HG02678 (cell line): ENCODE data around the gene PDGFB.

Source experiments
- ATAC-seq: cut with Tn5 transposase; IDR thresholded peaks from one replicate; pipeline ENCODE4 v1.9.1; 2021; ENCODE audit warnings: mild to moderate bottlenecking, moderate library complexity; ENCODE audit not compliant: unreplicated experiment

PDGFB gene

DNA sequence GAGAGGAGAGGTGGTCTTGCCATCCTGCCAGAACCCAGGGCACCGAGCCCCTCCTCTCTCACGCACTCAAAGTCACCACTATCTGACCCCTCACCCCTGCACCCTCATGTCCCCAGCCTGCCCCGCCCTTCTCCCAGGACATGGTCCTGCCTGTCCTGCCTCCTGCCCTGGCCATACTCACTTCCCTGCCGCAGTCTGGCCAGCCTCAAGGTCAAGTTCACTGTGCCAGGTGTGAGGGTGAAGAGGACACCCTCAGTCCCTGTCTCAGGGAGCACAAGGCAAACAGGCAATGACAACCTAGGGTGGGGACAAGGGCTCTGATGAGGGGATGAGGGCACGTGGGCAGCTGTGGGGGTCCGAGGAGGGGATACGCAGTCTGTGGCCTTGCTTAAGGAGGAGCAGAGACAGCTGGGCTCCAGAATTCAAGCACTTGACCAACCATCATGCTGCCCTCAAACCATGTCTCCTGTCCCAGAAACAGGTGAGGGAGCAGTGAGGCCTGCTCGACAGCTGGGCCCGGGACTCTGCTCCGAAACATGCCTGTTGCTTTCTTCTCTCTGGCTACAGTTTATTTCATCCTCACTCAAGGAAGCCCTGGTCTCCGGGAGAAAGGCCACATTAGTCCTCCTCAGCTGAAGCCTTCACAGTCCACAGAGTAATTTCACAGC, 36.6 kb downstream of the PDGFB start:
- ATAC-seq: no peak

DNA sequence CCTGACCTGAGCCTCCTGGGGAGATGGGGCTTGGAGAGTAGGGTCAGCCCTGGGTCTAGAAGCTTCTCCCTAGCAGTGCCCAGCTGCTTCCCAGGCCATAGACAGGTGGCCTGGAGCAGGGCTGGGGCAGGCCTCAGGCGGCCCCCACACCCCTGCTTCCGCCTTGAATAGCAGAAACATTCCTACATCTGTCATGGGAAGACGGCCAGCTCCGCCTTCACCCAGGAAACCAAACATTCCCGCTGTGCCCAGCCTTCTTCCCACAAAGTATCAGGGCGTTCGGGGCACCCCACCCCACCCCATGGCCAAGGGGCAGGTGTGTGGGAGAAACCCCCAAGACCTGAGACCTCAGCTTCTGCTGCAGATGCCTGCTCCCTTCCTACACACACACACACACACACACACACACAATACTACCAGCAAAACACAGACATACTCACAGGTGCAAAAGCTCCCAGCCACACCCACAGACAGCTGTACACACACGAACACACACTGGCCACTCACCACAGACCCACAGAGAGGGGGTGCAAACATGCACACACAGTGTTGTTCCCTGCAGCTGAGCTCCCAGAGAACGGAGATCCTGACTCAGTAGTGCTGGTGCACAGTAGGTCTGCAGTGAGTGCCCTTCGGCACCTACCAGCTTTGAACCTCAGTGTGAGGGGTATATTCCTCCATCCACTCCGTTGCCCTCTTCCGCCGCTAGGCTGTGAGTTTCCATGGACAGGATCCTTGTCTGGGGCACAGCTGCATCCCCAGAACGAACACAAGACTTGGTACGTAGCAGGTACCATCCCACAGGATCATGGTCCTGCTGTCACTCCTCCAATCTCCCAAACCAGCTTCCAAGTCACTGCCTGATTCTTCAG, 37.4 kb downstream of the PDGFB start:
- ATAC-seq: no peak

DNA sequence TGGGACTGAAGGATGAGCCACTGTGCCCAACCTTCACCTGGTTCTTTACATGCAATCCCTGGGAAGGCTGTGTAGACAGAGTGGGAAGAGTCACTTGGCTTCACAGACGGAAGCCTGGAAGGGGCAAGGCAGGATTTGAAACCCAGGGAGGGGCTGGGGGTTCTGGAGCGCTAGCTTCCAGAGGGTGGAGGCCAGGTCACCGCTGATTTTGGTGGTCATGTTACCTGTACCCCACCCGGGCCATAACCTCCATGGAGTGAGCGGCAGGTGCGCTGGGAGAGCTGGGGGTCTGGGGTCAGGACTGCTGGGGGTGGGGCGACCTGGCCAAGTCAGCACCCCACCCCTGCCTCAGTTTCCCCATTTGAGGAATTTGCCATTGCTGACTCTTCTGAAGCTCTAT, 38.3 kb downstream of the PDGFB start:
- ATAC-seq: no peak

DNA sequence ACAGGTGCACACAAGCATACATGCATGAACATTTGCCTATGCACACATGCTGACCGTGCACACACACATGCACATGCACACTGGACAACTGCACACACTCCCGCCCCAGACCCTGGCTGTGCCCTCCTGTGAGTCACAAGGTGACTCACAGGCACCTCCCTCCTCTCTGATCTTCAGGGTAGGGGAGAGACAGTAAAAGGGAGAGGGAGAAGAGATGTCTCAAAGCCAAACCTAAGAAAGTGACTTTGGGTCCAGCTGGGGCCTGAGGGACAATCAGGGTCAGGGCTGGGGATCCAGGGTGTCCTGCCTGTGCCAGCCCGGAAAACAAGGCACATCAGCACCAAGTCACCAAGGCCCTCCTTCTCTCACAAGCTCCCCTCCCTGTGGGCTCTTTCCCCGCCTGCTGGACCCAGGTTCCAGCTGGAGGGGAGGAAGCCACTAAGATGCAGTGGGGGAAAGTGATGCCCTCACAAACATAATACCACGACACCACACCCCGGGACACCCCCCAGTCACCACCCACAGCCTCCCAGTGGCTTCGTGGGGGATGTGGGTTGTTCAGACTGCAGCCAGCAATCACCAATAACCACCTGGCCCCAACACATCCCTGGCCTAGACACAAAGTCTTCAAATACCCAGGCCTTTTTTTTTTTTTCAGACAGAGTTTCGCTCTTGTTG, 39.3 kb downstream of the PDGFB start:
- peak; percentile 56 for ATAC-seq

DNA sequence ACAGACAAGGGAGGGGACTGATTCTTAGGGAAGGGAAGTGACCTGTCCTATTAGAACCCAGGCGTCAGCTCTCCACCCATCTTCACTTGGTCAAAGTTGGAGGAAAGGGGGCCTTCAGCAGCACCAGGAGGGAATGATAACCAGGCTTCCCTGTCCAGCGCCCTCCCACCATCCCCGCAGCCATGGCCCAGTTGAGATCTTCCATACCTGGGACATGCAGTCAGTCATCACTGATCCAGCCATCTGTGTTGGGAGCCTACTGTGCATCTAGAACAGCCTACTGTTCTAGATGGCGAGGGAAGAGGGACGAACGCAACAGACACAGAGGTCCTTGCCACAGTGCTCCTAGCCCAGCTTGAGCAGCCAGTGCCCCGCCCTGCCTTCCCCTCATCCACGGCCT, 40.6 kb downstream of the PDGFB start:
- no peak for ATAC-seq

DNA sequence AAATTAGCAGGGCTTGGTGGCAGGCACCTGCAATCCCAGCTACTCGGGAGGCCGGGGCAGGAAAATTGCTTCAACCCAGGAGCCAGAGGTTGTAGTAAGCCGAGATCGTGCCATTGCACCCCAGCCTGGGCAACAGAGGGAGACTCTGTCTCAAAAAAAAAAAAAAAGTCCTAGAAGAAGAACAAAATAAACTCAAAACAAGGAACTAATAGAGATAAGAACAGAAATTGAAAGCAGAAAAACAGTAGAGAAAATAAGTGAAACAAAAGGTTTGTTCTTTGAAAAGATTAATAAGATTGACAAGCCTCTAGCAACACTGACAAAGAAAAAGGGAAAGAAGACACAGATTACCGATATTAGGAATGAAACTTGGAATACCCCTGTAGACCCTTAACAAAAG, 47.2 kb downstream of the PDGFB start:
- ATAC-seq: no peak

DNA sequence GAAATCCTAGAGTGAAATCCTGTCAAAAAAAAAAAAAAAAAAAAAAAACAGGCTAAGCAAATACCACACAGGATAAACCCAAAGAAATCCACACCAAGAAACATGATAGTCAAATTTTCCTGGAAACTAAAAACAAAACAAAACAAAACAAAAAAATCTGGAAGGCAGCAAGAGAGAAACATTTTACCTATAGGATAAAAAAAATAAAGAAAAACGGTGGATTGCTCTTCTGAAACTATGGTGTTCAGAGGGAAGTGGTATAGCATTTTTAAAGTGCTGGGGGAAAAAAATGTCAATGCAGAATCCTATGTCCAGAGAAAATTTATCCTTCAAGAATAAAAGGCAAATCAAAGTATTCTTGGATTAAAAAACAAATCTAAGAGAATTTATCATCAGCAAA, 50.7 kb downstream of the PDGFB start:
- no peak for ATAC-seq

DNA sequence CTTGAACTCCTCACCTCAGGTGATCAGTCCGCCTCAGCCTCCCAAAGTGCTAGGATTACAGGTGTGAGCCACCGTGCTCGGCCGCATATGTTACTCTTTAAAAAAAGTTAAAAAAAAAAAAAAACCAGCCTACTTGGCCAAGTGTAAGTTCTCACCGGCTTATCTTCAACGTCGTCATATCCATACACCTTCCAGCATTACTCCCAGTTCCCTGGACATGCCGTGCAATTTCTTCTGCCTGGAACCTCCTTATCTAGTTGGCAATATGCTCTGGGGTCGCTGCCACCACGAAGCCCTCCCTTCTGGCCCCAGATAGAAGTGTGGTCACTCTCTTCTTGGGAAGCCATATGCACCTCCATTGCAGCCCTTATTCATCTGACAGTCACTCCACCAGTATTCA, 56.0 kb downstream of the PDGFB start:
- ATAC-seq: no peak

DNA sequence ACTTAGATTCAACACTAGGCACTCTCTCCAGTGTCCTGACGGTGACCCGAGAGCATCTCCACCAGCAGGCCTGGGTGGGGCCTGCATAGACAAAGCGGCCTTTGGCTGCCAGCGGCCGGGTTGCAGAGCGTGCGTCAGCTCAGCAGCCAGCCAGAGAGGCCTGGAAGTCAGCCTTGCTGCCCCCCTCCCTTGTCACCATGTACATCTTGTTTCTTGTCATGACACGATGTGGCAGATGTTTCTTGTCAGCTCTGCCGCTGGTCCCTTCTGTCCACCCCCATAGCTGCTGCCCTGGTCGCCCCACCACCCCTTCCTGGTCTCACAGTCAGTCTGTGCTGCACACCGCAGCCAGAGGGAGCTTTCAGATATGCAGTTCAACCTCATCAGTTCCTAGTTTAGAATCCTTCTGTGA, 59.2 kb downstream of the PDGFB start:
- ATAC-seq: no peak

DNA sequence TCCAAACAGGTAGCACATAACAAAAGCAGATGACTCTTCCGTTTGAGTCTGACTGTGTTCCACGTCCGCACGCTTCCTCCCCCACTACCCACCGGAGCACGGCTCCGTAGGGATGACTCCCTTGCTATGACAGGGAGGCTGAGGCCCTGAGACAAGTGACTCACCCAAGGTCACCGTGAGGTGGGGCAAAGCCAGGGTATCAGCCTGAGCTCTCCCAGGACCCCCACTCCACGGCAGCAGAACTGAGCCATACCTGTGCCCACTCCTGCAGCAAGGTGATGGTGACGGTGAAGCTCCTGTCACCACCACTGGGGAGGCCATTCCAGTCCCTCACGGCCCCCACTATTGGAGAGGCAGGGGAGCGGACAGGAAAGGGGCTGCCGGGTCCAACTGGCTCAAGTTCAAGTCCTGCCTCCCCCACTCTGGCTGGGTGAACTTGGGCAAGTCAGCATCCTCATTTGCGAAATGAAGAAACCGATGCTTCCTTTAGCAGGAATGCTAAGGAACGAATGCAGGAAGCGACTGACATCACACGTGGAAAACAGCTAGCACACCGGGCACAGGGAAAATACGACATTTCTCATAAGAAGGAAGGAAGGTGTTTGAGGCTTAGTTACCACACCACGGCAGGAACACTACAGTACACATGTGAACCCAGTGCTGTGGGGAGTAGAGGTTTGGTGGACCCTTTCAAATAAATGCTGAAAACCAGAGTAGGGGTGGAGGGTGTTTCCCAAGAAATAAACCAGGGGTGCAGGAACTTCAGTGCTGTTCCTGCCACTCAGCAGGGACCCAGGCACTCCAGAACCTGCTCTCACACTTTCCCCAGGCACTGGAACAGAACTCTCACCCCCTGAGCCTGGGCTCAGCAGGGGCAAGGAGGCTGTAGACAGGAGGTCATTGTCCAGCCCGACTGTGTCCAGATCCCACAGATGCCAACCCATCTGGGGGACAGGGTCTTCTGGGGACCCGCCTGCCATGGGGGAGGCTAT, 59.9 kb downstream of the PDGFB start:
- ATAC-seq: no peak

DNA sequence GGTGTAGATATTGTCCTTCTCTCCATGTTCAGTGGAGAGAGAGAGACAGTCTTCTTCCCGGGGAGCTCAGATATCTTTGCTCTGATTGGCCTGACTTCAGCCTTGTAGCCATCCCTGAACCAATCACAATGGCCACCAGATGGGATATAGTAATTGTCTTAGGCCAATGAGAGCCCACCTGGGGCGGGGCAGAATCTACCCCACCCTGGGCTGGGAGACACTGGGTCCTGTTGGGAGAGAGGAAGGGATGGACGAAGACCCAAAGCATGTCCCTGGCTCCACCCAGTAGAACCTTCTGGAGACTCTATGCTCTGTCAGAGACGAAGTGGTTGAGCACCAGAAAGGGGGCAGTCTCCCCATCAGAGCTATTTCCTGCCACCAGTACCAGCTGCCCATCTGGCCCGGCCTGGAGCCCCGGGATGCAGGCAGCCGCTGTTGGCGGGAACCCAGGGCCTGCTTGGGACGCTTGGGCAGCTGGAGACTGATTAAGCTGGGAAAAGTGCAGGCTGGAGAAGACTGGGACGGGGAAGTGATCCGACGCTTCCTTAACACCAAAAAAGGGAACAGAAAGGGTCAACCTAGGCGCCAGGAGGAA, 60.7 kb downstream of the PDGFB start:
- no peak for ATAC-seq

DNA sequence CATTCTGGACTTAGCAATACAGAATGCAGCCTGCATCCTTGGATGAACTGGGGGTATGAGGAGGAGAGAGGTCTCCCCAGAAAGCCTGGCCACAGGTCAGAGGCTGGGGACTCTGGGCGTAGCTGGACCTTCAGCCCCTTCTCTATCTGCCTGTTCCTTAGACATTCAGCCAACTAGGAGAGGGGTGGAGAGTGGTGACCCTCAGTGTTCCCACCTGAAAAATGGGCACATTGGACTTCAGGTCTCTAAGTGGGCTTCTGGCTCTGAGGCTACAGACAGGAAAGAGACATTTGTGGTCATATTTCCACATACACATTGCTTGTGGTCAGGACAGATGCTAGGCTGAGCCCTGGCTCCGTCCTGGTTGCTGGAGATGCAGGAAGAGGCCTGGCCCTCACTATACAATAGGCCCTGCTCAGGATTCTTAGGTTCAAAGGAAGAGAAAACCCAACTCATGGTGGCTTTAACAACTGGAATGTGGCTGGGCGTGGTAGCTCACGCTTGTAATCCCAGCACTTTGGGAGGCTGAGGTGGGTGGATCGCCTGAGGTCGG, 62.2 kb downstream of the PDGFB start:
- ATAC-seq: no peak

DNA sequence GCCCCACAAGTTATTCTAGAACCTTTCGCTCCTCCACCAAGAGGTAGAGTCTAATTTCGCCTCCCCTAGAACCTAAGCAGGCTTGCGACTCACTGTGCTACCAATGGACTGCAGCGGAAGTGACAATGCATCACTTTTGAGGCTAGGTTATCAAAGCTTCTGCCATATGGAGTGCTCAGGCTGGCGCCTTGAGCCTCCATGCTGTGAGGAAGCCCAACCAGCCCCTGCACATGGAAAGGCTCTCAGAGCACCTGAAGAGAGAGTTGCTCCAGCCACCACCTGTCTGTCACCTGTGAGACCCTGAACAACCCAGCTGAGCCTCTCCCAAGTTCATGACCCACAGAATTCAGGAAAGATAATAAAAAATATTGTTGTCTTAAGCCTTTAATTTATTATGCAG, 63.0 kb downstream of the PDGFB start:
- ATAC-seq: no peak

DNA sequence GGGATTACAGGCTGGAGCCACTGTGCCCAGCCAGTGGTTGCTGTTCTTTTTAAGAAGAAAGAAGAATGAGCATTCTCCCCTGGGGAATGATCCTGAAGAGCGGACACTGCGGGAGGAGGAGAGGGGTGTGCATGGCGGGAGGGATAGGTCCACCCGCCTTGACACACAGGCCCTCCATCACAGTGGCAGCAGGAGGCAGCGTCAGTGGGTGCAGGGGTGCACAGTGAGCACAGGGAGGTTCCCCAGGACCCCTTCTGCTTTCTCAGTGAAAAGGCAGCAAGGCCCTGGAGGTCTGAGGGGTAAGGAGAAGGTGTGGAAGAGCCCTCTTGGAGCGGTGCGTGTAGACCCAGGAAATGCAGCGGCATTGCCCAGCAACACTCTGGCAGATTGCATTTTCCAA, 63.4 kb downstream of the PDGFB start:
- ATAC-seq: no peak

DNA sequence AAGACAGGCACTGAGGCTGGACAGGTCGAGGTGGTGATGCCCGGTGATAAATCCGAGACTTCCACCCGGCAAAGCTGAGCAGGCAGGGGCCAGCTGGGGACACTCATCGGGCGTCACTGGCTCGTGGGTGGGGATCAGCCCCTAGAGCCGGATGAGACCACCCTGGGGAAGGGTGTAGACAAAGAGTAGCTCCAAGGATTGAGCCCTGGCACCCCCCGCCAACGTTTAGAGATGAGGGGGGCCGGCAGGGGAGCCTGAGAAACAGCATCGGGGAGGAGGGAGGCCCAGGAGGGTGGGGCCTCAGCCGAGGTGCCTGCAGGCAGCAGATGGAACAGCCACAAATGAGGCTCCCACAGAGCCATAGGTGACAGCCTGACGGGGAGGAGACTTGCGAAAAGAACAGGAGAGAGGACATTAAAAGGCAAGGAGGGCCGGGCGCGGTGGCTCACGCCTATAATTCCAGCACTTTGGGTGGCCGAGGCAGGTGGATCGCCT, 64.9 kb downstream of the PDGFB start:
- no peak for ATAC-seq

DNA sequence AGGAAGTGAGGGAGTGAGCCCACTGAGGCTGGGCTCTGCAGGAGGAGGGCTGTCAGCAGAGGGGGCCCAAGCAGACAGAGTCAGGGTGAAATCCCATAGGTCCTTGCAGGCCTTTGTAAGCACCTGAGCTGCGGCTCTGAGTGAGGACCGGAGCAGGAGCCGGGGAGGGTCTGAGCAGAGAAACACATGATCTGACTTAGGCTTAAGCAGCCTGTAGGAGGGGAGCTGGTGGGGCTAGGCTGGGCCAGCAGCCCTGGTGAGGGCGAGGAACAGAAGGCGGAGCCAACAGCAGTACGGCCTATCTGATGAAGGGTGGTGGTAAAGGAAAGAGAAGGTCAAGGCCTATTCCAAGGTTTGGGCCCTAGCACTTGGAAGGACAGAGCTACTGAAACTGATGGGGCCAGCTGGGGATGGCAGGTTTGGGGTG, 65.4 kb downstream of the PDGFB start:
- no peak for ATAC-seq

DNA sequence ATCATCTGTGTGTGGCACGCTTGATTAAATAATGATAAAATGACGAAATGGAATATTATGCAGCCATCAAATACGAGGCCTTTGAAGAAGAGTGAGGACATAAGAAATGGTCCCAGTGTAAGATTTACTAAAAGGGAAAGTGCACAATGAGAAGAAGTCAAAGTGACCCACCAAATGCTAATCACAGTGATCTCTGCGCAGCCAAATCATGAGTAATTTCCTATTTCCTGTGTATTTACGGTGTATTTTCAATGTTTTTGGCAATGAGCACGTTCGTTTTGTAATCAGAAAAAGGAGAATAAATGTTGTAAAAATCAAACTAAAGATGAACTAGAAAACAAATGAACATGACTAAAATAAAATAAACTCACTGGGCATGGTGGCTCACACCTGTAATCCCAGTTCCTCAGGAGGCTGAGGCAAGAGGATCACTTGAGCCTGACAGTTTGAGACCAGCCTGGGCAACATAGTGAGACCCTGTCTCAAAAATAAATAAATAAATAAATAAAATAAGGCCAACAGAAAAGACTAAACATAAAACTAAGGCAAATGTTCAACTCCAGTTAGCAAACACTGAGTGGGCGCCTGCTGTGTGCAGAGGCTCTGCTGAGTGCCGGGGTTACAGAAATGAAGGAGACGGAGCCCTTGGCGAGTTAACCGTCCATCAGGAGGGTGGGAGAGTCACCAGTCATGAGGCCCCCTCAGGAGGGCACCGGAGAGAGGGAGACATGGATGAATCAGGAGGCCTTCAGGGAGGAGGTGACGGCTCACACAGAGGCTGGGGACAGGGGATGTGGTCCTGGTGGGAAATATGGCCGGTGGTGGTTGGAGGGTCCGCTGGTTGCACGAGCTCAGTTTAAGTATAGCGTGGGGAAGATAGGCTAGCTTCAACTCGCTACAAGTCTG, 66.3 kb downstream of the PDGFB start:
- ATAC-seq: no peak

DNA sequence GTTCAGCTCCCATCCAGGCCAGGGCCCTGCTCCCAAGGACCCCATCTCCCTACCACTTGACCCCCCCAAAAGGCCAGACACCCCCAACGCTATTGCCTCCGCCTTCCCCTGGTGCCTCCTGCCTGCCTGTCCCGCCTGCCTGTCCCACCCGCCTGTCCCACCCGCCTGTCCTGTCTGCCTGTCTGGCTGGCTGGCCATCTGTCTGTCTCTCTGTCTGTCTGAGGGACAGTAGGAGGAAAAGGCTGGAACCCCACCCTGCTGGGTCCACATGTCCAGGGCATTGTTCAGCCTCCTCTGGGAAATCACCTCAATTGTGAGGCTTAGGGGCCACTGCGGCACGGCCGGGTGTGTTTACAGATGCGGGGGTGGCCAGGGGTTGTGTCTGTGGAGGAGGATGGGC, 67.0 kb downstream of the PDGFB start:
- no peak for ATAC-seq

DNA sequence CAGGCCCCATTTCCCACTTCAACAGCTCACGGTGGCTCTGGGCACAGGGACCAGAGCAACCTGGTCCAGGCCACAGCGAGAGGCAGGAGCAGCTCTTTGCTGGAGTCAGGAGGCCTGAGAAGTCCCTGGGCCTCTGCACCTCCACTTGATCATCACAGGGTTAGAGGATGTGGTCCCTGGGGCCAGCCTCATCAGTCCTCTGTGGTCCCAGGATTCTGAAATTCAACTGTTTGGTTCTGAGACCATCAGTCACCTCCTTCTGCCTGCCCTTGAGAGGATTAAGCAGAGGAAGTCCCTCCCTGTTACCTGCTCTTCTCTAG, 67.4 kb downstream of the PDGFB start:
- no peak for ATAC-seq
